ENCODE results near the gene ARHGAP28. TPM values are rescaled to one million over a fixed set of nuclear protein-coding genes. Genes with fewer than 3 reads are reported as not detected.

Gene ARHGAP28
- total RNA-seq, 3 donors from 2014 or later (not counting 1 experiment from before 2014, with no cell fraction given), result not detected

DNA sequence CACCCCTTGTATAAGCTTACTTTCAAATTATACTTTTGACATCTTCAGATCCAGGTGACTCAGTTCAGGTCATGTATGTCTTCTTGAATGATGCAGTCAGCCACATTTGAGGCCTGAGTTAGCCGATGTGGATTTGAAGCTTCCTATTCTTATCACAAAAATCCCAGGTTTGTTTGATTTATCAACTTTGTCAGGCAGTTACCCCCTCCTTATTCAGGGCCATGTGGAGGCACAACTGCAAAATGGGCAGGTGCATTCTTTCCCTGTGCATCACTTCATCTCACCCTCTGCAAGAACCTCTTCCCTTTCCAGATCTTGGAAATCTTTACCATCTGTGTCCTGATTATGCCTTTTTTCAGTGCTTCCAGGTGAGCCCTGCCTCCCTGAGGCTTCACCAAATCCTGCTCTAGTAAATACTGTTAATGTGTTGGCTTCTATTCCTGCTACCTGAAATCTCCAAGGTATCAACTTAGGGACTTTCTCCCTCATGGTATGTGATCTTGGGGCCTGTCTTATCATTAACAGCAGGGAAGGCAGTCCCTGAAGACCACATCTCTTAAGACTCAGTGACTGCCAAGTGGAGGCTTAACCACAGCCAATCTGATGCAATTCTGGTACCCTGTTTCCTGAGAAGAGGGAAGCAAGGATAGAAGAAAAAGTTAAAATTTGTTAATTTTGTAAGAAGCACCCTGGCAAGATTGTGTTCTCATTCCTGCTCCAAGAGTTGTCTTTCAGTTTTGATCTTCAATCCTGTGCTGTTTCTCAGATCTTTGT, 9.4 kb upstream of the ARHGAP28 start:
- Histone ChIP-seq H3K36me3 (ENCODE audit: control insufficient read depth, insufficient read depth, low read length) (no peaks in the 10 kb centered on the region), H3K27ac (ENCODE audit: low read length) (no peak overlapping the region), H3K27me3 (ENCODE audit: control insufficient read depth, insufficient read depth, low read length) (no peaks in the 10 kb centered on the region), H3K9me3 (ENCODE audit: control insufficient read depth, insufficient read depth, low read length) (peaks cover 3% of the 10 kb centered on the region), H3K4me1 (ENCODE audit: control insufficient read depth, insufficient read depth, low read length) (no peaks in the 10 kb centered on the region), H3K4me3 (ENCODE audit: low read length) (no peak overlapping the region)
- H3K27ac Mint-ChIP-seq, result no peak overlapping the region
- 87% methylated on average over 1 of the region's 1 CpG for WGBS (ENCODE audit: insufficient coverage)
- H3K4me1 Mint-ChIP-seq, result no peaks in the 10 kb centered on the region
- DNase-seq (no peak), ATAC-seq (no peak)
- H3K36me3 Mint-ChIP-seq, result no peaks in the 10 kb centered on the region
- TF ChIP-seq, protein P1, sequence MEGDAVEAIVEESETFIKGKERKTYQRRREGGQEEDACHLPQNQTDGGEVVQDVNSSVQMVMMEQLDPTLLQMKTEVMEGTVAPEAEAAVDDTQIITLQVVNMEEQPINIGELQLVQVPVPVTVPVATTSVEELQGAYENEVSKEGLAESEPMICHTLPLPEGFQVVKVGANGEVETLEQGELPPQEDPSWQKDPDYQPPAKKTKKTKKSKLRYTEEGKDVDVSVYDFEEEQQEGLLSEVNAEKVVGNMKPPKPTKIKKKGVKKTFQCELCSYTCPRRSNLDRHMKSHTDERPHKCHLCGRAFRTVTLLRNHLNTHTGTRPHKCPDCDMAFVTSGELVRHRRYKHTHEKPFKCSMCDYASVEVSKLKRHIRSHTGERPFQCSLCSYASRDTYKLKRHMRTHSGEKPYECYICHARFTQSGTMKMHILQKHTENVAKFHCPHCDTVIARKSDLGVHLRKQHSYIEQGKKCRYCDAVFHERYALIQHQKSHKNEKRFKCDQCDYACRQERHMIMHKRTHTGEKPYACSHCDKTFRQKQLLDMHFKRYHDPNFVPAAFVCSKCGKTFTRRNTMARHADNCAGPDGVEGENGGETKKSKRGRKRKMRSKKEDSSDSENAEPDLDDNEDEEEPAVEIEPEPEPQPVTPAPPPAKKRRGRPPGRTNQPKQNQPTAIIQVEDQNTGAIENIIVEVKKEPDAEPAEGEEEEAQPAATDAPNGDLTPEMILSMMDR (IDR thresholded peaks at IDR 0.05), result no peak
- no peaks in the 10 kb centered on the region for H3K27me3 Mint-ChIP-seq (ENCODE audit: low read depth in 2 of 2)
- intact Hi-C loops (cut with micrococcal nuclease), result no loop called here
- peaks cover 2 to 5% of the 10 kb centered on the region in 2 donors for H3K9me3 Mint-ChIP-seq
- no peak overlapping the region for H3K4me3 Mint-ChIP-seq

DNA sequence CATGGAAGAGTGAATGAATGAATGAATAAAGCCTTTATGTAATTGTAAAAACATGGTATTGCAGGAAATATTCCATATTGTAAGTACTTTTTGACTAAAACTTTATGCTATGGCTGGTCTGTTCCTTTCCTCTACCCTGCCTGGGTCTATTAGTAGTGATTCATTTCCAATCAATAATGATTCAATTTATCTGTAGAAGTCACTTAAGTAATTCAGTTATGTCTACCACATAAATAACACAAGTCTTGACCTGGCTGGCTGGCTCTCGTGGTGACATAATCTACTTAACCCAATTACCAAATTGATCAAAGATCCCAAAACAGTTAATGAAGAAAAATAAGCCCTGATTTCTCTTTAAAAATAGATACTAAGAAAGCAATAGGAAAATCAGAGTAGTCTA, 7.8 kb upstream of the ARHGAP28 start:
- no peak overlapping the region for H3K4me3 Mint-ChIP-seq
- H3K4me1 Mint-ChIP-seq, result no peaks in the 10 kb centered on the region
- Histone ChIP-seq H3K9me3 (ENCODE audit: control insufficient read depth, insufficient read depth, low read length) (no peaks in the 10 kb centered on the region), H3K4me1 (ENCODE audit: control insufficient read depth, insufficient read depth, low read length) (no peaks in the 10 kb centered on the region), H3K4me3 (ENCODE audit: low read length) (no peak overlapping the region), H3K27ac (ENCODE audit: low read length) (no peak overlapping the region), H3K36me3 (ENCODE audit: control insufficient read depth, insufficient read depth, low read length) (no peaks in the 10 kb centered on the region), H3K27me3 (ENCODE audit: control insufficient read depth, insufficient read depth, low read length) (no peaks in the 10 kb centered on the region)
- H3K36me3 Mint-ChIP-seq, result no peaks in the 10 kb centered on the region
- 80% methylated on average over 1 of the region's 1 CpG for WGBS (ENCODE audit: insufficient coverage)
- peaks cover 0 to 3% of the 10 kb centered on the region in 2 donors for H3K9me3 Mint-ChIP-seq
- no peaks in the 10 kb centered on the region for H3K27me3 Mint-ChIP-seq (ENCODE audit: low read depth in 2 of 2)
- ATAC-seq (no peak), DNase-seq (no peak)
- intact Hi-C loops (cut with micrococcal nuclease), result no loop called here
- TF ChIP-seq, protein P1 (IDR thresholded peaks at IDR 0.05), result no peak
- no peak overlapping the region for H3K27ac Mint-ChIP-seq

DNA sequence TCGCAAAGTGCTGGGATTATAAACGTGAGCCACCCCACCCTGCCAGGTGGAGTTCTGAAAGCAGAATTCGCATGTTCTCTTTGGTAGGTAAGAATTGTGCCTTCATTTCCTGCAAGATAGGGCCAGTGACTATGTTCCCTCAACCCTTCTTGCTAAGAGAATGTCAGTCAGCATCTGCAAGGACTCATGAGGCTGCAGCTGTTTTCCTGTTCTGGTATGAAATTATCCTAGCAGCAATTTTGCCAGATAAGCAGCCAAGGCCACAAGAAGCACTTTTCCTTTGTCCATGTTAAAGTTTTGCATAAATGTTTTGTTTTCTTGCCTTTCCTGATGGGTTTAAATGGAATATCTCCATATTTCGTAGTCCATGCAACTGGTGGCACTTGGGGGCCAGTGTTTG, 6.8 kb upstream of the ARHGAP28 start:
- no peaks in the 10 kb centered on the region for H3K36me3 ChIP-seq (ENCODE audit: control insufficient read depth, insufficient read depth, low read length)
- Mint-ChIP-seq H3K4me1 (no peaks in the 10 kb centered on the region), H3K9me3 (peaks cover 0 to 3% of the 10 kb centered on the region in 2 donors), H3K27me3 (ENCODE audit: low read depth in 2 of 2) (peaks cover 0 to 5% of the 10 kb centered on the region in 2 donors), H3K27ac (no peak overlapping the region), H3K4me3 (no peak overlapping the region), H3K36me3 (no peaks in the 10 kb centered on the region)
- H3K4me1 ChIP-seq (ENCODE audit: control insufficient read depth, insufficient read depth, low read length), result no peaks in the 10 kb centered on the region
- intact Hi-C loops (cut with micrococcal nuclease), result no loop called here
- 88% methylated on average over 4 of the region's 4 CpGs for WGBS (ENCODE audit: insufficient coverage)
- H3K27me3 ChIP-seq (ENCODE audit: control insufficient read depth, insufficient read depth, low read length), result no peaks in the 10 kb centered on the region
- TF ChIP-seq, protein P1 (IDR thresholded peaks at IDR 0.05), result no peak
- no peaks in the 10 kb centered on the region for H3K9me3 ChIP-seq (ENCODE audit: control insufficient read depth, insufficient read depth, low read length)
- DNase-seq, result no peak
- H3K4me3 ChIP-seq (ENCODE audit: low read length), result no peak overlapping the region
- no peak for ATAC-seq
- H3K27ac ChIP-seq (ENCODE audit: low read length), result no peak overlapping the region

DNA sequence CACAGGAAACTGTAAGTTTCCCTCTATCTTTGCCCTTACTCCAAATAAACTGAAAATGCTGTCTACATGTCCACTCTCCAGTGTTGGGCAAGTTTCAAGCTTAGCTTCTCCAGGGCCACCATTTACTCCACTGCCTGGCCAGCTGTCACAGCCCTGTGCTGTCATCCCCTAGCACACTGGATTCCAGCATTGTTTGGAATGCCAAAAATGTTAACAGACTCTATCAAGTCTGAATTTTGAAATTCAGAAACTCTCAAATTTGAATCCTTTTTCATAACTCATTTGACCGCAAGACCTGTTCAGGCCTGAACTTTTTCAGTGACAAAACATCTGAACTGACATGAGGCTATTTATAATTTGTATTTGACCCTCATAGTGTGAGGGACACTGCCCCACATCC, 5.2 kb upstream of the ARHGAP28 start:
- Histone ChIP-seq H3K27me3 (ENCODE audit: control insufficient read depth, insufficient read depth, low read length) (no peaks in the 10 kb centered on the region), H3K36me3 (ENCODE audit: control insufficient read depth, insufficient read depth, low read length) (no peaks in the 10 kb centered on the region), H3K27ac (ENCODE audit: low read length) (no peak overlapping the region), H3K4me1 (ENCODE audit: control insufficient read depth, insufficient read depth, low read length) (no peaks in the 10 kb centered on the region), H3K9me3 (ENCODE audit: control insufficient read depth, insufficient read depth, low read length) (no peaks in the 10 kb centered on the region), H3K4me3 (ENCODE audit: low read length) (no peak overlapping the region)
- TF ChIP-seq, protein P1 (IDR thresholded peaks at IDR 0.05), result no peak
- H3K27me3 Mint-ChIP-seq (ENCODE audit: low read depth in 2 of 2), result peaks cover 8 to 14% of the 10 kb centered on the region in 2 donors
- H3K4me3 Mint-ChIP-seq, result no peak overlapping the region
- intact Hi-C loops (cut with micrococcal nuclease), result no loop called here
- H3K27ac Mint-ChIP-seq, result no peak overlapping the region
- DNase-seq (no peak), ATAC-seq (no peak)
- peaks cover 0 to 3% of the 10 kb centered on the region in 2 donors for H3K9me3 Mint-ChIP-seq
- H3K4me1 Mint-ChIP-seq, result peaks cover 0 to 4% of the 10 kb centered on the region in 2 donors
- WGBS (ENCODE audit: insufficient coverage), result 100% methylated on average over 1 of the region's 1 CpG
- H3K36me3 Mint-ChIP-seq, result no peaks in the 10 kb centered on the region

Data from natural killer cell (primary cell).